ENCODE measurements around the gene RSPH6A. TPM values are rescaled to one million over a fixed set of nuclear protein-coding genes. Genes with fewer than 3 reads are reported as not detected.
A peak's percentile ranks its signal among the peaks of the same experiment; 100 is the strongest.
"Not testable (repeated sequence)": the region's sequence is repeated elsewhere in the genome, so short reads cannot be mapped to it uniquely, and the experiment has no call there.

RSPH6A gene
- total RNA-seq, 2 donors from 2014 or later, result not detected

- TF ChIP-seq CTCF (IDR thresholded peaks at IDR 0.05), result no peak
- H3K27ac ChIP-seq, result no peak overlapping the region
- no peak overlapping the region for H3K4me3 ChIP-seq
- DNase-seq (ENCODE audit: low spot score), result no peak
- H3K36me3 ChIP-seq, result no peaks in the 10 kb centered on the region
- no peaks in the 10 kb centered on the region for H3K9me3 ChIP-seq
- H3K4me1 ChIP-seq, result peaks cover 0 to 3% of the 10 kb centered on the region in 2 donors
- no peaks in the 10 kb centered on the region for H3K27me3 ChIP-seq
Observed at GRCh38 chr19:45804959-45805230, 10.2 kb downstream of the RSPH6A start.

- H3K4me1 ChIP-seq, result peaks cover 0 to under 1% of the 10 kb centered on the region in 2 donors
Observed at GRCh38 chr19:45804140-45804958, 10.8 kb downstream of the RSPH6A start.

GRCh38 chr19:45801603-45802175, 13.4 kb downstream of the RSPH6A start:
- Histone ChIP-seq H3K27ac (no peak overlapping the region), H3K4me1 (peaks cover 0 to 8% of the 10 kb centered on the region in 2 donors), H3K4me3 (no peak overlapping the region), H3K36me3 (no peaks in the 10 kb centered on the region), H3K9me3 (no peaks in the 10 kb centered on the region), H3K27me3 (no peaks in the 10 kb centered on the region)
- no peak for DNase-seq (ENCODE audit: low spot score)
- no peak for TF ChIP-seq CTCF (IDR thresholded peaks at IDR 0.05)

More at GRCh38 chr19:45804140-45804958, 10.8 kb downstream of the RSPH6A start:
- no peaks in the 10 kb centered on the region for H3K9me3 ChIP-seq
- no peak overlapping the region for H3K27ac ChIP-seq
- no peak for DNase-seq (ENCODE audit: low spot score)
- H3K27me3 ChIP-seq, result no peaks in the 10 kb centered on the region
- no peak overlapping the region for H3K4me3 ChIP-seq
- TF ChIP-seq CTCF (IDR thresholded peaks at IDR 0.05), result no peak
- no peaks in the 10 kb centered on the region for H3K36me3 ChIP-seq

GRCh38 chr19:45800070-45800553, 15.0 kb downstream of the RSPH6A start:
- Histone ChIP-seq H3K27me3 (no peaks in the 10 kb centered on the region), H3K27ac (no peak overlapping the region)
- no peak for DNase-seq (ENCODE audit: low spot score)

GRCh38 chr19:45799541-45799940, 15.6 kb downstream of the RSPH6A start:
- not testable (repeated sequence) for H3K27me3 ChIP-seq; DNase-seq (ENCODE audit: low spot score); H3K4me3 ChIP-seq; H3K9me3 ChIP-seq; H3K36me3 ChIP-seq; H3K4me1 ChIP-seq; H3K27ac ChIP-seq

More at GRCh38 chr19:45800070-45800553, 15.0 kb downstream of the RSPH6A start:
- H3K4me1 ChIP-seq, result peaks cover 0 to 8% of the 10 kb centered on the region in 2 donors
- H3K4me3 ChIP-seq, result no peak overlapping the region
- no peak for TF ChIP-seq CTCF (IDR thresholded peaks at IDR 0.05)
- no peaks in the 10 kb centered on the region for H3K36me3 ChIP-seq
- H3K9me3 ChIP-seq, result no peaks in the 10 kb centered on the region

GRCh38 chr19:45798995-45799517, 16.1 kb downstream of the RSPH6A start:
- peaks cover 0 to 8% of the 10 kb centered on the region in 2 donors for H3K4me1 ChIP-seq
- peak; percentile 74 to 93 for TF ChIP-seq CTCF (IDR thresholded peaks at IDR 0.05)
- H3K27me3 ChIP-seq, result no peaks in the 10 kb centered on the region
- no peaks in the 10 kb centered on the region for H3K9me3 ChIP-seq
- H3K36me3 ChIP-seq, result no peaks in the 10 kb centered on the region
- peak; percentile 71 for DNase-seq (ENCODE audit: low spot score)
- H3K27ac ChIP-seq, result no peak overlapping the region
- no peak overlapping the region for H3K4me3 ChIP-seq
